Liver (tissue), 3 donors: ENCODE results near the gene FANCE.

Experiments
- ATF3 ChIP-seq: IDR thresholded peaks from 2 replicates; pipeline ENCODE4 v1.6.1; 2016; ENCODE audit warnings: antibody characterized with exemption
- CTCF ChIP-seq: fragments of 150-350 bp; IDR thresholded peaks from 2 replicates; pipeline ENCODE4 v1.5.1; 2017; ENCODE audit warnings: improper control_type of control experiment, low read depth, low read length; ENCODE audit not compliant: missing input control
- FOXA1 ChIP-seq: IDR thresholded peaks from 2 replicates; pipeline ENCODE4 v1.6.1; 2016; ENCODE audit warnings: antibody characterized with exemption
- GABPA ChIP-seq, 2 donors: IDR thresholded peaks in 1 of 2; conservative IDR thresholded peaks in 1 of 2; 2 replicates each; pipeline ENCODE4 v1.6.1; 2016; ENCODE audit warnings: antibody characterized with exemption in 2 of 2, mild to moderate bottlenecking in 1 of 2, moderate library complexity in 1 of 2
- HNF4G ChIP-seq: IDR thresholded peaks from 2 replicates; pipeline ENCODE4 v1.6.1; 2016; ENCODE audit warnings: antibody characterized with exemption
- JUND ChIP-seq, 2 donors: IDR thresholded peaks; 2 replicates each; pipeline ENCODE4 v1.6.1; 2016; ENCODE audit warnings: antibody characterized with exemption in 2 of 2
- MAX ChIP-seq: IDR thresholded peaks from 2 replicates; pipeline ENCODE4 v1.6.1; 2016; ENCODE audit warnings: antibody characterized with exemption
- RAD21 ChIP-seq, 2 donors: IDR thresholded peaks; 2 replicates each; pipeline ENCODE4 v1.6.1; 2016; ENCODE audit warnings: antibody characterized with exemption in 2 of 2, mild to moderate bottlenecking in 2 of 2
- REST ChIP-seq: IDR thresholded peaks from 2 replicates; pipeline ENCODE4 v1.6.1; 2016; ENCODE audit warnings: antibody characterized with exemption, mild to moderate bottlenecking
- RXRA ChIP-seq, 2 donors: IDR thresholded peaks; 2 replicates each; pipeline ENCODE4 v1.6.1; 2017 to 2018; ENCODE audit warnings: antibody characterized with exemption in 2 of 2, mild to moderate bottlenecking in 1 of 2
- SP1 ChIP-seq: IDR thresholded peaks from 2 replicates; pipeline ENCODE4 v1.6.1; 2018; ENCODE audit warnings: antibody characterized with exemption, mild to moderate bottlenecking
- TAF1 ChIP-seq: conservative IDR thresholded peaks from 2 replicates; pipeline ENCODE4 v1.6.1; 2016; ENCODE audit warnings: antibody characterized with exemption, mild to moderate bottlenecking
- ZBTB33 ChIP-seq: IDR thresholded peaks from 2 replicates; pipeline ENCODE4 v1.6.1; 2016; ENCODE audit warnings: antibody characterized with exemption
- donor health status: healthy.
- donor health status: healthy.

GRCh38 chr6:35441642-35442041, 10.5 kb upstream of the FANCE start:
- TF ChIP-seq CTCF (no peak), TAF1 (no peak), REST (no peak), SP1 (no peak), ATF3 (no peak), RAD21 (IDR thresholded peaks at IDR 0.05) (no peak), GABPA (IDR thresholded peaks at IDR 0.05 in 1 of 2, conservative IDR thresholded peaks at IDR 0.05 in 1 of 2) (no peak), JUND (IDR thresholded peaks at IDR 0.05) (no peak), RXRA (IDR thresholded peaks at IDR 0.05) (no peak), ZBTB33 (no peak), HNF4G (no peak), MAX (no peak), FOXA1 (no peak)
